Breast epithelium (tissue), 3 donors: ENCODE results near the gene GPR107.

Experiments used
- POLR2A ChIP-seq: fragments of 450-650 bp; IDR thresholded peaks from one replicate; pipeline ENCODE4 v1.6.1; 2016; ENCODE audit warnings: antibody characterized with exemption, mild to moderate bottlenecking, moderate library complexity
- TF ChIP-seq, protein P1 (sequence below), 3 donors: fragments of 450-650 bp; IDR thresholded peaks; one replicate each; pipeline ENCODE4 v1.5.1; 2016 to 2017; ENCODE audit warnings: antibody characterized with exemption in 3 of 3, mild to moderate bottlenecking in 3 of 3, moderate library complexity in 3 of 3

GRCh38 chr9:130040984-130041647 lies 12.6 kb upstream of the GPR107 start:
- TF ChIP-seq, protein P1, sequence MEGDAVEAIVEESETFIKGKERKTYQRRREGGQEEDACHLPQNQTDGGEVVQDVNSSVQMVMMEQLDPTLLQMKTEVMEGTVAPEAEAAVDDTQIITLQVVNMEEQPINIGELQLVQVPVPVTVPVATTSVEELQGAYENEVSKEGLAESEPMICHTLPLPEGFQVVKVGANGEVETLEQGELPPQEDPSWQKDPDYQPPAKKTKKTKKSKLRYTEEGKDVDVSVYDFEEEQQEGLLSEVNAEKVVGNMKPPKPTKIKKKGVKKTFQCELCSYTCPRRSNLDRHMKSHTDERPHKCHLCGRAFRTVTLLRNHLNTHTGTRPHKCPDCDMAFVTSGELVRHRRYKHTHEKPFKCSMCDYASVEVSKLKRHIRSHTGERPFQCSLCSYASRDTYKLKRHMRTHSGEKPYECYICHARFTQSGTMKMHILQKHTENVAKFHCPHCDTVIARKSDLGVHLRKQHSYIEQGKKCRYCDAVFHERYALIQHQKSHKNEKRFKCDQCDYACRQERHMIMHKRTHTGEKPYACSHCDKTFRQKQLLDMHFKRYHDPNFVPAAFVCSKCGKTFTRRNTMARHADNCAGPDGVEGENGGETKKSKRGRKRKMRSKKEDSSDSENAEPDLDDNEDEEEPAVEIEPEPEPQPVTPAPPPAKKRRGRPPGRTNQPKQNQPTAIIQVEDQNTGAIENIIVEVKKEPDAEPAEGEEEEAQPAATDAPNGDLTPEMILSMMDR (IDR thresholded peaks at IDR 0.05): no peak
- no peak for TF ChIP-seq POLR2A
